ENCODE measurements around the gene NEB.

DNA sequence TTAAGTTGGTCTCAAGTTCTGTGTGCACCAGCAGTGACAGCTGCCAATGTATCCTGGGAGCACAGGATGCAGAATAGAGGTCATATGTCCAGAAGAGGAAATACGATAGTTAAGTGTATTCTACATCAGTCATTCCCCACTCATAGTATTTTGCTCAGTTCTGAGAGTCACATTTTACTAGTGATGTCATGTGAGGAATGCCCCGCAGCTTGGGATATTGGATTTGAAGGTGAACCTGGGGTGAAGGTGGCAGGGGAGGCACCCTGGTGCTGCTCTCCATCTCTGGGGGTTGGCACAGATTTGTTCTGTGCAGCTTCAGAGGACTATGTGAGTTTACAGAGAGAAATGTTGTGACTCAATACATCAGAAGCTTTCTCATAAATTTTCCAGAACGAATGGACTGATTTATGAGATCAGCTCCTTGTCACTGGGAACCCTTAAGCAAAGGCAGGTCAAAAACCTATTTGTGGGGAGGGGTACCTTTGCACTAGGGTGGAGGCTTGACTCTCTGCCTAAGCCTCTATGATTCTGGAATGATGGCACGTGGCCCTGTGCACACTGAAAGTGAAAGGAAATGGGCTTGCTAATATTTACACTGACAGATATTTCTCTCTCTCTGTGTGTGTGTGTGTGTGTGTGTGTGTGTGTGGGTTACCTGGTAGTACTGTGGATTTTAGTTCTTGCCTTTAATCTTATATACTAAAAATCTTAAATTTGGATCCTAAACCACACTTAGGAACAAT is 95.9 kb downstream of the NEB start:
- TF ChIP-seq POLR2A (IDR thresholded peaks at IDR 0.05) = no peak
- TF ChIP-seq CTCF (IDR thresholded peaks at IDR 0.05) = no peak
- no peak for TF ChIP-seq EP300 (IDR thresholded peaks at IDR 0.05)
